ENCODE data around the gene PDZD7.
"Not testable (repeated sequence)": the region's sequence is repeated elsewhere in the genome, so short reads cannot be mapped to it uniquely, and the experiment has no call there.

PDZD7 gene

DNA sequence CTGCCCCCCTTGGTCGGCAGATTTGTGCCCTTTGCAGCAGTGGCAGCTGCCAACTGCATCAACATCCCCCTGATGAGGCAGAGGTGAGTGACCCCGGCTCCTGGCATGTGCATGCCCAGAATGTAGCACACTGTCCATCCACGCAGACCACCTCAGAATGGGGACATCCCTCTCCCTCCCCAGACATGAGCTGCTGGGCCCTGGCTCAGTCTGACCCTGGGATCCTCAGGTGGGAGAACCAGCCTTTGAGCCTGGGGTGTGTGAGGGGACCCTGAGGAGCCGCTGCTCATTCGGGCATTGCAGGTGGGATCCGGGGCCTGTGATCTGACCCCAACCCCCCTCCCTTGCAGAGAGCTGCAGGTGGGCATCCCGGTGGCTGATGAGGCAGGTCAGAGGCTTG is 5.8 kb upstream of the PDZD7 start:
- DNase-seq: no peak

DNA sequence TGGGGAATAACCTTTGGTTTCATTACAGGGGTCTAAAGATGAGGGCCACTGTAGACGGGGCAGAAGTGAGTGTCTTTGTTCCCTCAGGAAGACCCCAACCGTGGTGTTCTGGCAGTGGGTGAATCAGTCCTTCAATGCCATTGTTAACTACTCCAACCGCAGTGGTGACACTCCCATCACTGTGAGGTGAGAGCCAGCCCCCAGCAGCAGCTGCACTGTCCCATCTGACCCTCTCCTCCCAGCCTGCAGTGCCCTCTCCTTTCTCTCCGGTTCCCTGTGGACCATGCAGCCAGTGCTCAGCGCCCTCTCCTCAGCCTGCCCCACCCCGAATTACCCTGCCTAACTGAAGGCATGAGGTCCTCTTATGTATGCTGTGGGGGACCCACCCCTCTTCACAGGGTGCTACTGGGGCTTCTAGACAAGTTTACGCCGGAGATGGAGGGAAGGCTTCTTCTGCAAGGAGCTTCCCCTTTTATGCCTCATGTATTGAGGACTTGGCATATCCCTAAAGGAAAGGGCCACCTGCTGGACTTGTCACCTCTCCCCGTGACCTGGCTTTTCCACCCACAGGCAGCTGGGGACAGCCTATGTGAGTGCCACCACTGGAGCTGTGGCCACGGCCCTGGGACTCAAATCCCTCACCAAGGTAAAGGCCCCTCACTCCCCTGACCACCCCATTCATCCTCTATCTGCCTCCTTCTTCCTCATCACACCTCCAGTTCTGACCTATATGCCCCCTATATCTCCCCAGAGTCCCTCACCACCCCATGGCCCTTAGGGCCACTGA is 5.2 kb upstream of the PDZD7 start:
- DNase-seq: no peak

- no peak for DNase-seq
Measured at GRCh38 chr10:101035314-101035713, 4.4 kb upstream of the PDZD7 start.

- DNase-seq: not testable (repeated sequence)
Measured at GRCh38 chr10:101034404-101034803, 3.5 kb upstream of the PDZD7 start.

GRCh38 chr10:101033276-101033675 is 2.3 kb upstream of the PDZD7 start:
- DNase-seq: no peak

DNA sequence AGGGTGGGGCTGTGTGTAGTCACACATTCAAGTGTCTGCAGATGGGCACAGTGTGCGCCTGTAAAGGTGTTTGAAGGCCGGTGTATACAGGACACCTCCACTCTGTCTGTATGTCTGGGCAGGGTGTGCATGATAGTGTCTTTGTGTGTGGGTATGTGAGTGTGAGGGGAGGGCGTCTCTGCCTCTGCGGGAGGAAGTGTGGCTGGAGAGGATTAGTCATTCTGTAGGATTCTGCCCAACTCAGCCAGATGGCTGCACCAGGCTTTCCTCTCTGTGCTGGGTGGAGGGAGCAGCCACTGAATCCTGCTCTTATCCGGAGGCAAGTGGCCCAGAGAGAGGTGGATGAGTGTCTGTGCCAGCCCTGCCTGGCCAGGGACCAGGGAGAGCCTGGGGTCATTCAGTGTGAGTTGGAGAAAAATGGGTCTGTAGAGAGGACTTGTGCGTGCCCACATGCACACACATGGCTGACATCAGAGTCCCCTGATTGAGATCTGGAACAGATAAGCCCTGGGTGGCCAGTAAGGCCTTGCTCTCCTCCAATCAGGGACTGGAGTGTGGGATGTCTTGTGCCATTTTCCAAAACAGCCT is 1.8 kb upstream of the PDZD7 start:
- DNase-seq: no peak

GRCh38 chr10:101031796-101032636 is 1.1 kb upstream of the PDZD7 start:
- no peak for DNase-seq

GRCh38 chr10:101030496-101031127 is 317 bp downstream of the PDZD7 start:
- no peak for DNase-seq

DNA sequence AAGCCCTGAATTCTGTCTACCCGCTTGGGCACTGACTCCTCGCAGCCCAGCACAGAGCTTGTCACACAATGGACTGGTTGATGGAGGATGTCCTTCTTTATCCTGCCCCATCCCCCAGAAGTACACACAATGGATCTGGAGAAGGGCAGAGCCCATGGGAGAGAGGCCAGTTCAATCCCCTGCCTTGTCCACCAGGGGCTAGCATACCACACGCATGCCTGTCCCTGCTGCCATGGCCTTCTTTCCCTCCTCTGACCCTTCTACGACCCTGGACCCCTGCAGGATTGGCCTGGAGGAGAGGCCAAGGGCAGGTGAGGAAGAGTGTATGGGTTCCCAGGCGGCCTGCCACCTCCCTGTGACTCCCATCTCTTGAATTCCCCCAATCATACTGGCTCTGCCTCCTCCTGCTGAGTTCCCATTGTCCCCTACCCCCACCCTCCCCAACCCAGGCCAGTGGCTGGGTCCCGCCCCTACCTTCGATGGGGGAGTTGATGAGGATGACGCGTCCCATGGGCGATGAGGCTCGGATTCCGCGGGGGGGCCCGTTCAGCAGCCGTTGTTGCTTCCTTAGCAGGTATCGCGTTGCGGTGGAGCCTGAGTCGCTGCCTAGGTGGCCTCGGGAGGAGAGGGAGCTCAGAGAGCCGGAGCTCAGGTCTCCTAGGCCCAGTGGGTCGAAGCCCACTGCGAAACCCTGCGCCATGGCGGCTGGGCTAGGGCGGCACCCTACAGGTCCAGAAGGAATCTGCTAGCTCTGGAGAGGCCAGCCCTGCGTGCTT is 1.2 kb downstream of the PDZD7 start:
- DNase-seq: no peak

- DNase-seq: no peak
Measured at GRCh38 chr10:101028446-101029337, 2.2 kb downstream of the PDZD7 start.

GRCh38 chr10:101027106-101027720 is 3.7 kb downstream of the PDZD7 start:
- no peak for DNase-seq

GRCh38 chr10:101022967-101023705 is 7.8 kb downstream of the PDZD7 start:
- no peak for DNase-seq

DNA sequence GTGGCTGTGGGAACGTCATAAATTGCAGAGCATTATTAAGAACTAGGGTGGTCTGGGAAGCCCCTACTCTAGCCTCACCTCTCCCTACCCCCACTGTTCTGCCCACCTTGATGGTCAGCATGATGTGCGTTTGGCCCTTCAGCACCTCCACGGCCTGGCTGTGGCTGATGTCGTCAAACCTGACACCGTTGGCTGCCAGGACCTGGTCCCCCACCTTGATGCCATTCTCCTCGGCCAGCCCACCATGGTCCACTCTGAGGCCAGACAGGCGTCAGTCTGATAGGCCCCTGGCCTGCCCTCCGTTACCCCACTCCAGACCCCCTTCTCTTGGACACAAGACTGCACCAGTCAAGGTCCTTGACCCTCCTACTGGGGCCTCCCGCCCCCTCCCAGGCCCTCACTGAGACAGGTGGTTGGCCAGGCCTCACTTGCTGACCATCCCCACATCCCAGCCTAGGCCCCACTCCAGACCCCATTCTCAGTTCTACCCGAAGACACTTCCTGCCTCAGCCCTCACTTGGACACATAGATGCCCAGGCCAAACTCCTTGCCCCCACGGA is 9.2 kb downstream of the PDZD7 start:
- DNase-seq: no peak

- no peak for DNase-seq
Measured at GRCh38 chr10:101021239-101021638, 9.7 kb downstream of the PDZD7 start.

- DNase-seq: no peak
Measured at GRCh38 chr10:101020427-101021075, 10.4 kb downstream of the PDZD7 start.

GRCh38 chr10:101019440-101019703 is 11.6 kb downstream of the PDZD7 start:
- no peak for DNase-seq

GRCh38 chr10:101018600-101019439 is 12.1 kb downstream of the PDZD7 start:
- DNase-seq: peak; percentile 46

DNA sequence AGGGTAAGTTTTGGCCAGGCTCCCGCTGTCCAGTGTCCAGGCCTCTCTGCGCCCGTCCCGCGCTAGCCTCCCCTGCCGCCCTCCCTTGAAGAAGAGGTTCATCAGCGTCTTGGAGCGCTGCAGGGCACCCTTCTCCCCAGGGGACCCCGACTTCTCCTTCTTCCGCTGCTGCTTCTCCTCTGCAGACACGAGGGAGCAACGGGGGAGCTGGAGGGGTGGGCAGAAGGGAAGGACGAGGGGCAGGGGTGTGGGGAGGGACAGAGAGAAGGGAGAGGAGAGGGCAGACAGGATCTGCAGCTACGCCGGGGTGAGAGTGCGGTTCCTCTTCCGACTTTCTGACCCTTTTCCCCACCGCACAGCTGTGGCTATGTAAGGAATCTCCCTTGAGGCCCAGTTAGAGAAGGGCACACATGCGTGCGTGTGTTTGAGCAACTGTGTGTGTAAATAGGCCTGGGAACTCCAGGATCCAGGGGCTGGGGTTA is 12.8 kb downstream of the PDZD7 start:
- no peak for DNase-seq

Data from DMS153 (cell line).